Lower lobe of right lung (tissue), 2 donors: ENCODE results near the gene TTC28. TPM values are rescaled to one million over a fixed set of nuclear protein-coding genes. Genes with fewer than 3 reads are reported as not detected.

Experiments used
- ATAC-seq, 2 donors: fragments of 200-7000 bp; cut with Tn5 transposase; one replicate each; pipeline ENCODE4 v1.9.1; 2020 to 2022; ENCODE audit warnings: mild to moderate bottlenecking in 2 of 2, moderate library complexity in 2 of 2
- DNase-seq: peaks from one replicate; pipeline ENCODE4 v3.0.0-alpha.2; 2020
- H3K27ac ChIP-seq: fragments of 200-600 bp; one replicate; pipeline ENCODE4 v1.8.0; 2022
- H3K27me3 ChIP-seq: fragments of 200-600 bp; one replicate; pipeline ENCODE4 v1.8.0; 2022; ENCODE audit warnings: low read depth
- H3K36me3 ChIP-seq: fragments of 200-600 bp; one replicate; pipeline ENCODE4 v1.8.0; 2022; ENCODE audit warnings: mild to moderate bottlenecking
- H3K4me1 ChIP-seq: fragments of 200-600 bp; one replicate; pipeline ENCODE4 v1.8.0; 2022
- H3K4me3 ChIP-seq: fragments of 200-600 bp; one replicate; pipeline ENCODE4 v1.8.0; 2022; ENCODE audit warnings: mild to moderate bottlenecking
- H3K9me3 ChIP-seq: fragments of 200-600 bp; one replicate; pipeline ENCODE4 v1.8.0; 2022
- CTCF ChIP-seq: fragments of 200-600 bp; IDR thresholded peaks from one replicate; pipeline ENCODE4 v1.8.0; 2022; ENCODE audit warnings: antibody characterized with exemption, mild to moderate bottlenecking
- intact Hi-C: fragments of 100-400 bp; cut with DNase I; formaldehyde crosslinking; loops from one replicate; pipeline ENCODE4 v1.11.0; 2022
- total RNA-seq: library from RNA; stranded (reverse); fragmentation: NEBNext Ultra II Directional; extraction: Animal tissue kit (Norgen Biotek cat#: 25700); gene quantifications from one replicate; pipeline ENCODE4 v1.2.1, GENCODE V29; 2021
- donor health status: DM: no; HTN: yes; CAD: no; lungs with severe emphysema.

TTC28 gene
- total RNA-seq, 1 donor from 2014 or later = 39.6 TPM

DNA sequence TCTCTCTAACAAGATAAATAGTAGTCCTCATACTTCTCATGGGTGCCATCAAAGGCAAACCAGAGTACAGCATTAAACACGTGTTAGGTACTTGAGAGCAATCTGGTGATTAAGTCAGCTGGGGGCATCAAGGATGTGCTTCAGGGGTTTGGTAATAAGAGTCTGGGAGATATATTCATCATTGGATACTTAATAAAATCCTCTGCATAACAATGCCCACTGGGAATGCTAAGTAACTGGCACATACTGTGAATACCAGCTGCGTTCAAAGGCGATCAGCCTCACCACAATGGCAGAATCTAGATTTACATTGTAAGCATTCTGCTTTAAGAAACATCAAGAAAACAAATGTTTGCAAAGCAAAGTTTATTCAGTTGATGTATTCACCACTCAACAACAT is 492.0 kb downstream of the TTC28 start:
- Histone ChIP-seq H3K4me1 (peaks cover 17% of the 10 kb centered on the region), H3K27ac (no peak overlapping the region), H3K36me3 (no peaks in the 10 kb centered on the region), H3K9me3 (no peaks in the 10 kb centered on the region), H3K27me3 (no peaks in the 10 kb centered on the region), H3K4me3 (no peak overlapping the region)
- intact Hi-C loops = no loop called here
- DNase-seq (no peak), ATAC-seq (no peak)
- TF ChIP-seq CTCF = no peak

DNA sequence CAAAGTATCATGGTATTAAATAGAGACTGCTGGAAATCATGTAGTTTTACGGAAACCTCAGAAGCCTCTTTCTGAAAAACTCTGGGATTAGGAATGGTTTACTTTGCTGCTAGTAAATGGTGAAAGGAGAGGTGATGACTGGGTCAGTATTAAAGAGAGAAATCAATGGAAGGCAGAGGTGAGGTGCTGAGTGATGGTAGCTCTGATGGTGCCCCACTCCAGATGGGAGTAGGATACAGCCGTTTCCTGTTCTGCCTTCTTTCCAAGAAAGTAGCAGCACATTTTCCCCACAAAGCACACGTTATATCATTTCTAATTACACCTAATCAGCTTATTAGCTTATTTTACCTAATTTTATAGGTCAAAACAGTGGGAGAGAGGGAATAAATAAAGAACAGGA is 493.0 kb downstream of the TTC28 start:
- Histone ChIP-seq H3K36me3 (no peaks in the 10 kb centered on the region), H3K27me3 (no peaks in the 10 kb centered on the region), H3K4me3 (no peak overlapping the region), H3K27ac (no peak overlapping the region), H3K9me3 (no peaks in the 10 kb centered on the region), H3K4me1 (peaks cover 27% of the 10 kb centered on the region)
- DNase-seq (no peak), ATAC-seq (no peak)
- intact Hi-C loops = no loop called here
- no peak for TF ChIP-seq CTCF

- ATAC-seq (no peak), DNase-seq (no peak)
- Histone ChIP-seq H3K4me3 (no peak overlapping the region), H3K4me1 (peaks cover 36% of the 10 kb centered on the region), H3K27me3 (no peaks in the 10 kb centered on the region), H3K9me3 (no peaks in the 10 kb centered on the region), H3K36me3 (no peaks in the 10 kb centered on the region), H3K27ac (no peak overlapping the region)
- intact Hi-C loops = no loop called here
- no peak for TF ChIP-seq CTCF
Observed at GRCh38 chr22:28185130-28185529, 494.5 kb downstream of the TTC28 start.

GRCh38 chr22:28183078-28183860 is 496.4 kb downstream of the TTC28 start:
- TF ChIP-seq CTCF = no peak
- H3K27me3 ChIP-seq = no peaks in the 10 kb centered on the region
- H3K4me1 ChIP-seq = peaks cover 36% of the 10 kb centered on the region
- DNase-seq (no peak), ATAC-seq (no peak)
- H3K4me3 ChIP-seq = no peak overlapping the region
- no peaks in the 10 kb centered on the region for H3K9me3 ChIP-seq
- intact Hi-C loops = no loop called here
- no peak overlapping the region for H3K27ac ChIP-seq
- H3K36me3 ChIP-seq = no peaks in the 10 kb centered on the region

- Histone ChIP-seq H3K9me3 (no peaks in the 10 kb centered on the region), H3K27ac (no peak overlapping the region), H3K27me3 (no peaks in the 10 kb centered on the region), H3K4me3 (no peak overlapping the region), H3K36me3 (no peaks in the 10 kb centered on the region), H3K4me1 (peaks cover 36% of the 10 kb centered on the region)
- TF ChIP-seq CTCF = no peak
- DNase-seq (no peak), ATAC-seq (no peak)
- intact Hi-C loops = no loop called here
Observed at GRCh38 chr22:28180804-28181731, 498.6 kb downstream of the TTC28 start.
